ENCODE data around the gene PGM2. TPM values are rescaled to one million over a fixed set of nuclear protein-coding genes. Genes with fewer than 3 reads are reported as not detected.

PGM2 gene
- total RNA-seq, 2 experiments from 2014 or later, result 10.7 to 11.8 TPM

GRCh38 chr4:37910091-37910486 lies 83.6 kb downstream of the PGM2 start:
- H3K4me3 Mint-ChIP-seq, result no peak overlapping the region
- ChIA-PET POLR2A (no interaction called here), CTCF (no interaction called here)
- H3K27me3 Mint-ChIP-seq, result no peaks in the 10 kb centered on the region
- peaks cover 55% of the 10 kb centered on the region for H3K4me1 Mint-ChIP-seq (ENCODE audit: low read depth)
- Histone ChIP-seq H3K27me3 (ENCODE audit: control insufficient read depth in 1 of 2, insufficient read depth in 2 of 2, low read length in 2 of 2) (no peaks in the 10 kb centered on the region), H3K4me1 (ENCODE audit: insufficient read depth, low read length) (peaks cover 3% of the 10 kb centered on the region), H3K4me3 (ENCODE audit: low read length) (no peak overlapping the region), H3K27ac (ENCODE audit: low read depth in 1 of 2, low read length in 2 of 2) (no peak overlapping the region), H3K36me3 (ENCODE audit: insufficient read depth, low read length) (peaks cover 11% of the 10 kb centered on the region), H3K9me3 (ENCODE audit: control insufficient read depth in 1 of 2, insufficient read depth in 1 of 2, low read length in 2 of 2) (no peaks in the 10 kb centered on the region)
- ATAC-seq (ENCODE audit: poor library complexity), result no peak
- TF ChIP-seq, protein P1, sequence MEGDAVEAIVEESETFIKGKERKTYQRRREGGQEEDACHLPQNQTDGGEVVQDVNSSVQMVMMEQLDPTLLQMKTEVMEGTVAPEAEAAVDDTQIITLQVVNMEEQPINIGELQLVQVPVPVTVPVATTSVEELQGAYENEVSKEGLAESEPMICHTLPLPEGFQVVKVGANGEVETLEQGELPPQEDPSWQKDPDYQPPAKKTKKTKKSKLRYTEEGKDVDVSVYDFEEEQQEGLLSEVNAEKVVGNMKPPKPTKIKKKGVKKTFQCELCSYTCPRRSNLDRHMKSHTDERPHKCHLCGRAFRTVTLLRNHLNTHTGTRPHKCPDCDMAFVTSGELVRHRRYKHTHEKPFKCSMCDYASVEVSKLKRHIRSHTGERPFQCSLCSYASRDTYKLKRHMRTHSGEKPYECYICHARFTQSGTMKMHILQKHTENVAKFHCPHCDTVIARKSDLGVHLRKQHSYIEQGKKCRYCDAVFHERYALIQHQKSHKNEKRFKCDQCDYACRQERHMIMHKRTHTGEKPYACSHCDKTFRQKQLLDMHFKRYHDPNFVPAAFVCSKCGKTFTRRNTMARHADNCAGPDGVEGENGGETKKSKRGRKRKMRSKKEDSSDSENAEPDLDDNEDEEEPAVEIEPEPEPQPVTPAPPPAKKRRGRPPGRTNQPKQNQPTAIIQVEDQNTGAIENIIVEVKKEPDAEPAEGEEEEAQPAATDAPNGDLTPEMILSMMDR (IDR thresholded peaks at IDR 0.05), result no peak
- DNase-seq, result no peak
- intact Hi-C loops (cut with DNase I, micrococcal nuclease), result no loop called here
- peaks cover 29% of the 10 kb centered on the region for H3K36me3 Mint-ChIP-seq (ENCODE audit: low read depth)
- no peaks in the 10 kb centered on the region for H3K9me3 Mint-ChIP-seq
- H3K27ac Mint-ChIP-seq, result no peak overlapping the region

Other genes starting within 250 kb of the PGM2 start
- 10 to 100 TPM; 48.6 to 50.3 TPM for gene RELL1, start 140.3 kb upstream of the PGM2 start, total RNA-seq
- 10 to 100 TPM; 40.7 to 46.5 TPM for gene TBC1D1, start 64.4 kb downstream of the PGM2 start, total RNA-seq
- gene PTTG2, start 133.7 kb downstream of the PGM2 start, total RNA-seq, result 1 to 10 TPM in 1 of 2 experiments, under 1 TPM in 1; 0.55 to 1.3 TPM

Measured in CD4-positive, alpha-beta T cell (primary cell).